DOHH2 (cell line): ENCODE measurements around the gene DKK1.

ENCODE experiments used
- H3F3A ChIP-seq: fragments of 200-600 bp; sonication (generic), shearing (Covaris generic); 2 replicates; pipeline ENCODE4 v1.6.0; 2016; ENCODE audit warnings: antibody characterized with exemption, mild to moderate bottlenecking; ENCODE audit not compliant: control insufficient read depth, insufficient read depth
- H3K27ac ChIP-seq: fragments of 200-600 bp; sonication (generic); 2 replicates; pipeline ENCODE4 v1.5.1; 2014; ENCODE audit warnings: low read depth, mild to moderate bottlenecking, low read length, moderate library complexity
- H3K27me3 ChIP-seq: fragments of 200-600 bp; sonication (generic); 2 replicates; pipeline ENCODE4 v1.6.1; 2014; ENCODE audit warnings: mild to moderate bottlenecking, low read length, mixed read lengths; ENCODE audit not compliant: control insufficient read depth
- H3K36me3 ChIP-seq: fragments of 200-600 bp; sonication (generic); 2 replicates; pipeline ENCODE4 v1.6.1; 2014; ENCODE audit warnings: mild to moderate bottlenecking, low read length, moderate library complexity, mixed read lengths; ENCODE audit not compliant: control insufficient read depth
- H3K4me1 ChIP-seq: fragments of 200-600 bp; sonication (generic); 2 replicates; pipeline ENCODE4 v1.6.1; 2014; ENCODE audit warnings: mild to moderate bottlenecking, low read length, mixed read lengths; ENCODE audit not compliant: control insufficient read depth
- H3K4me2 ChIP-seq: fragments of 200-600 bp; sonication (generic); 2 replicates; pipeline ENCODE4 v1.6.0; 2014; ENCODE audit warnings: mild to moderate bottlenecking, low read length, moderate library complexity
- H3K4me3 ChIP-seq: fragments of 200-600 bp; sonication (generic); 2 replicates; pipeline ENCODE4 v1.5.1; 2014; ENCODE audit warnings: mild to moderate bottlenecking, low read length, mixed read lengths
- H3K79me2 ChIP-seq: fragments of 200-600 bp; sonication (generic); 2 replicates; pipeline ENCODE4 v1.6.1; 2014; ENCODE audit warnings: mild to moderate bottlenecking, low read length, mixed read lengths; ENCODE audit not compliant: control insufficient read depth
- H3K9me2 ChIP-seq: fragments of 200-600 bp; sonication (generic); replicated peaks from 2 replicates; pipeline ENCODE4 v1.6.1; 2014; ENCODE audit warnings: mild to moderate bottlenecking, low read length, mixed read lengths; ENCODE audit not compliant: control insufficient read depth
- H3K9me3 ChIP-seq: fragments of 200-600 bp; sonication (generic); 2 replicates; pipeline ENCODE4 v1.6.1; 2014; ENCODE audit warnings: antibody characterized with exemption, low read length, mixed read lengths; ENCODE audit not compliant: control insufficient read depth, insufficient read depth
- H4K20me1 ChIP-seq: fragments of 200-600 bp; sonication (generic); 2 replicates; pipeline ENCODE4 v1.6.0; 2014; ENCODE audit warnings: low read depth, mild to moderate bottlenecking, antibody characterized with exemption, low read length, moderate library complexity; ENCODE audit not compliant: control insufficient read depth, insufficient read depth
- CTCF ChIP-seq: fragments of 200-600 bp; sonication (generic); IDR thresholded peaks from one replicate; pipeline ENCODE4 v1.5.1; 2014; ENCODE audit warnings: antibody characterized with exemption, mild to moderate bottlenecking, low read depth, low read length; ENCODE audit not compliant: poor library complexity, severe bottlenecking
- EZH2phosphoT487 ChIP-seq: fragments of 200-600 bp; sonication (generic); IDR thresholded peaks from 2 replicates; pipeline ENCODE4 v1.6.1; 2017; ENCODE audit warnings: borderline replicate concordance, mild to moderate bottlenecking, antibody characterized with exemption, low read length, moderate library complexity, mixed read lengths

Gene DKK1

GRCh38 chr10:52337225-52337624, 23.1 kb downstream of the DKK1 start:
- H3K4me1 ChIP-seq, result peaks cover 4% of the 10 kb centered on the region; the same call in 1 of the 2 replicates
- H3K27ac ChIP-seq, result no peak overlapping the region
- H3K9me2 ChIP-seq, result no peaks in the 10 kb centered on the region
- no peaks in the 10 kb centered on the region for H3K79me2 ChIP-seq
- H4K20me1 ChIP-seq, result no peaks in the 10 kb centered on the region
- no peak overlapping the region for H3K4me2 ChIP-seq
- TF ChIP-seq EZH2phosphoT487 (no peak), CTCF (no peak)
- H3F3A ChIP-seq, result no peaks in the 10 kb centered on the region
- H3K27me3 ChIP-seq, result no peaks in the 10 kb centered on the region
- no peaks in the 10 kb centered on the region for H3K9me3 ChIP-seq
- no peaks in the 10 kb centered on the region for H3K36me3 ChIP-seq
- H3K4me3 ChIP-seq, result no peak overlapping the region

- no peak for TF ChIP-seq CTCF
- no peak for TF ChIP-seq EZH2phosphoT487
- H4K20me1 ChIP-seq, result no peaks in the 10 kb centered on the region
Measured at GRCh38 chr10:52343439-52343838, 29.4 kb downstream of the DKK1 start.

GRCh38 chr10:52346394-52347326, 32.6 kb downstream of the DKK1 start:
- Histone ChIP-seq H3K4me3 (no peak overlapping the region), H3K79me2 (no peaks in the 10 kb centered on the region), H4K20me1 (no peaks in the 10 kb centered on the region), H3K27me3 (no peaks in the 10 kb centered on the region), H3K27ac (no peak overlapping the region), H3K9me2 (no peaks in the 10 kb centered on the region), H3K4me1 (no peaks in the 10 kb centered on the region), H3K9me3 (peaks cover 20% of the 10 kb centered on the region), H3K36me3 (no peaks in the 10 kb centered on the region), H3K4me2 (no peak overlapping the region), H3F3A (no peaks in the 10 kb centered on the region)
- TF ChIP-seq CTCF (no peak), EZH2phosphoT487 (no peak)

More at GRCh38 chr10:52343439-52343838, 29.4 kb downstream of the DKK1 start:
- Histone ChIP-seq H3K36me3 (no peaks in the 10 kb centered on the region), H3K27me3 (no peaks in the 10 kb centered on the region), H3K79me2 (no peaks in the 10 kb centered on the region), H3K4me1 (peaks cover 4% of the 10 kb centered on the region; the same call in 1 of the 2 replicates), H3K9me2 (no peaks in the 10 kb centered on the region), H3K27ac (no peak overlapping the region), H3F3A (no peaks in the 10 kb centered on the region), H3K4me2 (no peak overlapping the region), H3K9me3 (peaks cover 20% of the 10 kb centered on the region), H3K4me3 (no peak overlapping the region)
